H1 (cell line): ENCODE results near the gene OMA1. TPM values are rescaled to one million over a fixed set of nuclear protein-coding genes. Genes with fewer than 3 reads are reported as not detected.

Experiments
- CTCF ChIA-PET: fragments of 300-600 bp; sonication (Branson Sonifier 250); formaldehyde crosslinking; loops from one replicate; lab custom pipeline; 2021; ENCODE audit not compliant: partially characterized antibody; lab: Charles Lee
- POLR2A ChIA-PET: fragments of 300-600 bp; sonication (Branson Sonifier 250); formaldehyde crosslinking; loops from one replicate; lab custom pipeline; 2021; ENCODE audit warnings: inconsistent platforms; ENCODE audit not compliant: partially characterized antibody; lab: Charles Lee
- DNase-seq, 2 experiments: peaks; one replicate each; pipeline versions ENCODE4 v3.0.0 to v3.0.0-alpha.2; 2010 to 2022; ENCODE audit warnings: low spot score in 2 of 2, low read depth in 1 of 2, mixed read lengths in 1 of 2
- FAIRE-seq: peaks from 2 replicates; lab custom pipeline; 2011; peaks lifted over from hg19 to GRCh38; lab: Jason Lieb, UNC
- H2AFZ ChIP-seq: 2 replicates; pipeline ENCODE4 v1.8.1; 2012; ENCODE audit warnings: low read length, inconsistent platforms
- H2AK5ac ChIP-seq: 2 replicates; pipeline ENCODE4 v1.6.1; 2013; ENCODE audit warnings: low read depth, low read length
- H2BK120ac ChIP-seq: replicated peaks from 2 replicates; pipeline ENCODE3; 2013; ENCODE audit warnings: low read depth, low read length, inconsistent platforms
- H2BK12ac ChIP-seq: 2 replicates; pipeline ENCODE4 v1.6.1; 2013; ENCODE audit warnings: low read depth, low read length
- H2BK15ac ChIP-seq: 2 replicates; pipeline ENCODE4 v1.6.1; 2013; ENCODE audit warnings: low read length
- H2BK20ac ChIP-seq: 2 replicates; pipeline ENCODE4 v1.6.1; 2013; ENCODE audit warnings: low read length
- H2BK5ac ChIP-seq: 2 replicates; pipeline ENCODE4 v1.6.1; 2013; ENCODE audit warnings: low read depth, low read length
- H3K14ac ChIP-seq: 2 replicates; pipeline ENCODE4 v1.6.1; 2013; ENCODE audit warnings: inconsistent platforms; ENCODE audit not compliant: insufficient read length
- H3K18ac ChIP-seq: 2 replicates; pipeline ENCODE4 v1.6.1; 2013; ENCODE audit warnings: low read length; ENCODE audit errors: extremely low read depth
- H3K23ac ChIP-seq: 2 replicates; pipeline ENCODE4 v1.6.1; 2013; ENCODE audit warnings: inconsistent platforms; ENCODE audit not compliant: insufficient read length
- H3K23me2 ChIP-seq: 2 replicates; pipeline ENCODE4 v1.6.1; 2013; ENCODE audit warnings: low read depth, low read length
- H3K27ac ChIP-seq: 2 replicates; pipeline ENCODE4 v1.6.1; 2011; ENCODE audit warnings: low read depth, low read length, inconsistent platforms
- H3K27me3 ChIP-seq, 4 experiments: replicated peaks in 1 of 4; 1 replicate in 1 of 4; 2 replicates in 3 of 4; pipeline versions ENCODE4 v1.6.1 to v1.8.1; 2011 to 2013; ENCODE audit warnings: low read length in 3 of 4, mild to moderate bottlenecking in 3 of 4, inconsistent platforms in 2 of 4, mixed read lengths in 2 of 4, moderate library complexity in 1 of 4; ENCODE audit not compliant: control insufficient read depth in 3 of 4, insufficient read depth in 3 of 4; ENCODE audit errors: extremely low read depth in 1 of 4
- H3K36me3 ChIP-seq, 4 experiments: 2 replicates each; pipeline versions ENCODE4 v1.6.1 to v1.8.1; 2011 to 2013; ENCODE audit warnings: mild to moderate bottlenecking in 4 of 4, low read length in 3 of 4, moderate library complexity in 2 of 4, control low read depth in 1 of 4, inconsistent platforms in 1 of 4; ENCODE audit not compliant: insufficient read depth in 4 of 4, control insufficient read depth in 2 of 4
- H3K4ac ChIP-seq: replicated peaks from 2 replicates; pipeline ENCODE3; 2013; ENCODE audit warnings: low read length, low read depth, mixed read lengths, inconsistent platforms; ENCODE audit not compliant: insufficient read length
- H3K4me1 ChIP-seq, 4 experiments: replicated peaks in 1 of 4; 1 replicate in 1 of 4; 2 replicates in 3 of 4; pipeline versions ENCODE4 v1.6.1 to v1.8.1; 2011 to 2013; ENCODE audit warnings: low read length in 3 of 4, inconsistent platforms in 2 of 4, mixed read lengths in 1 of 4; ENCODE audit not compliant: insufficient read depth in 4 of 4, control insufficient read depth in 3 of 4
- H3K4me2 ChIP-seq, 2 experiments: 2 replicates each; pipeline versions ENCODE4 v1.6.1 to v1.8.1; 2011 to 2013; ENCODE audit warnings: low read depth in 2 of 2, low read length in 2 of 2, control low read depth in 1 of 2, inconsistent platforms in 1 of 2, mild to moderate bottlenecking in 1 of 2; ENCODE audit not compliant: insufficient read depth in 1 of 2
- H3K4me3 ChIP-seq, 4 experiments: fragments of 200-600, 300-600 bp in 1 of 4; sonication (generic), shearing (Covaris generic), sonication (Bioruptor Twin) in 1 of 4; 2 replicates each; pipeline versions ENCODE4 v1.5.1 to v1.8.1; 2011 to 2016; ENCODE audit warnings: low read length in 4 of 4, low read depth in 3 of 4, control low read depth in 2 of 4, inconsistent platforms in 2 of 4, mild to moderate bottlenecking in 2 of 4, mixed read lengths in 1 of 4, moderate library complexity in 1 of 4; ENCODE audit not compliant: insufficient read depth in 2 of 4; ENCODE audit errors: extremely low read depth in 1 of 4
- H3K56ac ChIP-seq: replicated peaks from 2 replicates; pipeline ENCODE3; 2013; ENCODE audit warnings: low read depth, mild to moderate bottlenecking, mixed read lengths, low read length, inconsistent platforms; ENCODE audit not compliant: insufficient read length
- H3K79me1 ChIP-seq: 2 replicates; pipeline ENCODE4 v1.6.1; 2013; ENCODE audit warnings: low read depth, low read length, control low read depth
- H3K79me2 ChIP-seq, 2 experiments: 2 replicates each; pipeline versions ENCODE4 v1.6.1 to v1.8.1; 2012 to 2013; ENCODE audit warnings: low read length in 2 of 2, mild to moderate bottlenecking in 2 of 2, inconsistent platforms in 1 of 2; ENCODE audit not compliant: insufficient read depth in 2 of 2, control insufficient read depth in 1 of 2
- H3K9ac ChIP-seq, 4 experiments: replicated peaks in 1 of 4; 1 replicate in 1 of 4; 2 replicates in 3 of 4; pipeline versions ENCODE4 v1.6.1 to v1.8.1; 2011 to 2013; ENCODE audit warnings: low read depth in 3 of 4, low read length in 3 of 4, control low read depth in 2 of 4, mild to moderate bottlenecking in 2 of 4, moderate library complexity in 2 of 4, inconsistent platforms in 1 of 4; ENCODE audit errors: extremely low read depth in 1 of 4
- H3K9me3 ChIP-seq, 2 experiments: 2 replicates each; pipeline versions ENCODE4 v1.6.1 to v1.8.1; 2012 to 2013; ENCODE audit warnings: mild to moderate bottlenecking in 2 of 2, moderate library complexity in 2 of 2, control low read depth in 1 of 2, inconsistent platforms in 1 of 2, low read depth in 1 of 2, low read length in 1 of 2, mixed read lengths in 1 of 2; ENCODE audit not compliant: insufficient read depth in 2 of 2
- H4K20me1 ChIP-seq, 2 experiments: replicated peaks in 1 of 2; 2 replicates each; pipeline versions ENCODE3 to v1.8.1; 2011 to 2013; ENCODE audit warnings: inconsistent platforms in 2 of 2, low read length in 2 of 2, mild to moderate bottlenecking in 1 of 2; ENCODE audit not compliant: insufficient read depth in 2 of 2, control insufficient read depth in 1 of 2
- H4K5ac ChIP-seq: 2 replicates; pipeline ENCODE4 v1.6.1; 2013; ENCODE audit warnings: low read length, low read depth, mixed read lengths, inconsistent platforms; ENCODE audit not compliant: insufficient read length
- H4K8ac ChIP-seq: 2 replicates; pipeline ENCODE4 v1.8.0; 2013; ENCODE audit warnings: mild to moderate bottlenecking, moderate library complexity, low read length, inconsistent platforms; ENCODE audit not compliant: insufficient read depth; ENCODE audit errors: extremely low read depth
- H4K91ac ChIP-seq: replicated peaks from 2 replicates; pipeline ENCODE3; 2013; ENCODE audit warnings: low read length, mixed read lengths, inconsistent platforms; ENCODE audit not compliant: insufficient read length
- CTBP2 ChIP-seq: IDR thresholded peaks from 2 replicates; pipeline ENCODE4 v1.7.0; 2011; ENCODE audit warnings: borderline replicate concordance, mild to moderate bottlenecking, moderate library complexity, mixed read lengths, low read length; ENCODE audit not compliant: insufficient read depth, insufficient read length
- JUN ChIP-seq: IDR thresholded peaks from 2 replicates; pipeline ENCODE4 v1.6.1; 2011; ENCODE audit warnings: low read depth, mild to moderate bottlenecking, improper control_type of control experiment, low read length
- WGBS, 2 experiments: shearing (Covaris generic) in 1 of 2; methylation state at CpG; one replicate each; pipeline versions ENCODE4 v1.1.6 to v1.1.7; 2013 to 2015; ENCODE audit warnings: low lambda C conversion rate in 2 of 2, mixed read lengths in 2 of 2, inconsistent platforms in 1 of 2, low coverage in 1 of 2, missing lambda C conversion rate in 1 of 2; ENCODE audit not compliant: insufficient replicate concordance in 2 of 2, insufficient coverage in 1 of 2, insufficient read length in 1 of 2; ENCODE audit errors: extremely low coverage in 1 of 2, missing lambda C conversion rate in 1 of 2; 5-methylcytosine and 5-hydroxymethylcytosine counted together
- polyA plus RNA-seq, 7 experiments: library from polyadenylated mRNA; depleted of rRNA in 3 of 7; stranded (reverse) in 5 of 7; unstranded in 2 of 7; fragments of >200 nt in 5 of 7; fragments of 200-250 nt in 2 of 7; gene quantifications; 1 replicate in 5 of 7; 2 replicates in 1 of 7; 4 replicates in 1 of 7; pipeline versions ENCODE4 v1.2.1 to v1.2.3, GENCODE V29; 2011 to 2013; ENCODE audit warnings: missing spikeins in 2 of 7, mixed read lengths in 2 of 7
- total RNA-seq: library from RNA; stranded (reverse); fragmentation: NEBNext Ultra II Directional; extraction: Animal tissue kit (Norgen Biotek cat#: 25700); gene quantifications from 2 replicates; pipeline ENCODE4 v1.2.1, GENCODE V29; 2021
- TF ChIP-seq, protein P1 (sequence below): IDR thresholded peaks from 2 replicates; pipeline ENCODE4 v1.6.1; 2012; ENCODE audit warnings: inconsistent platforms

The OMA1 gene
- total and polyA plus RNA-seq, 2 of the 8 experiments (the other 6 are each of a cell fraction or from before 2014, with no cell fraction given), result 7.7 to 11.7 TPM

DNA sequence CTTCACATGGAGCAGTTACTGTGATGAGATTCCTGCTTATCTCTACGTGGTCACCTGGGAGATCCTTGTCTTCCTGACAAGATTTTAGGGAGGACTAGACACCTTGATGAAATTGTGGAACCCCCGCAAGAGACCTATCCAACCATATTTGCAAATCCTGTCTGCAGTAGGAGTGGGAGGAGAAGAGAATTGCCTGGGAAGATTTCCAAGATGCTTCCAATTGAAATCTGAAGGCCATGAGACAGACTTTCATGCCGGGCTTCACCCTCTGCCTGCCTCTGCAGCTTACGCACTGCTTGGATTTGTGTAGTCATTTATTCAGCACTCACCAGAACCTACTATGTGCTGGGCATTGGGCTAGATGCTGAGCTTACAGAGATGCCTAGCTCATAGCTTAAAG, 106.6 kb downstream of the OMA1 start:
- H3K9me3 ChIP-seq, result no peaks in the 10 kb centered on the region
- H2BK5ac ChIP-seq, result no peak overlapping the region
- FAIRE-seq (no peak), DNase-seq (no peak)
- H3K18ac ChIP-seq, result no peak overlapping the region
- no peaks in the 10 kb centered on the region for H3K36me3 ChIP-seq
- H3K56ac ChIP-seq, result no peak overlapping the region
- no peaks in the 10 kb centered on the region for H4K20me1 ChIP-seq
- no peak overlapping the region for H4K5ac ChIP-seq
- no peak overlapping the region for H2BK120ac ChIP-seq
- 95% methylated on average over 4 of the region's 4 CpGs; no CpG with 5 or more reads in 1 of the 2 experiments for WGBS, 2 experiments
- no peak overlapping the region for H4K91ac ChIP-seq
- H3K9ac ChIP-seq, result no peak overlapping the region
- no peaks in the 10 kb centered on the region for H3K79me2 ChIP-seq
- no peak overlapping the region; the same call in 1 of the 2 replicates for H2BK12ac ChIP-seq
- no peaks in the 10 kb centered on the region for H3K79me1 ChIP-seq
- POLR2A ChIA-PET, result no interaction called here
- CTCF ChIA-PET, result interaction anchor here (3.2 kb wide), 1 partner anchor 26 kb away, joined by 7 read pairs; no protein-coding TSS in a partner anchor
- no peak overlapping the region for H3K27ac ChIP-seq
- H3K4ac ChIP-seq, result no peak overlapping the region
- no peak overlapping the region for H2BK20ac ChIP-seq
- 0 out of 7 replicates have a peak, but pooled peaks cover 0 to 3% (median 0%) of the 10 kb centered on the region in 4 experiments for H3K4me1 ChIP-seq
- no peak overlapping the region for H3K14ac ChIP-seq
- no peak overlapping the region for H2AFZ ChIP-seq
- H3K4me3 ChIP-seq, result no peak overlapping the region
- no peaks in the 10 kb centered on the region for H3K23me2 ChIP-seq
- H2AK5ac ChIP-seq, result no peak overlapping the region
- H4K8ac ChIP-seq, result no peak overlapping the region
- H2BK15ac ChIP-seq, result no peak overlapping the region
- H3K23ac ChIP-seq, result no peak overlapping the region
- H3K4me2 ChIP-seq, result no peak overlapping the region
- no peaks in the 10 kb centered on the region for H3K27me3 ChIP-seq
- TF ChIP-seq, protein P1, sequence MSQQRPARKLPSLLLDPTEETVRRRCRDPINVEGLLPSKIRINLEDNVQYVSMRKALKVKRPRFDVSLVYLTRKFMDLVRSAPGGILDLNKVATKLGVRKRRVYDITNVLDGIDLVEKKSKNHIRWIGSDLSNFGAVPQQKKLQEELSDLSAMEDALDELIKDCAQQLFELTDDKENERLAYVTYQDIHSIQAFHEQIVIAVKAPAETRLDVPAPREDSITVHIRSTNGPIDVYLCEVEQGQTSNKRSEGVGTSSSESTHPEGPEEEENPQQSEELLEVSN, result no peak
- TF ChIP-seq CTBP2 (no peak), JUN (no peak)
